A204.1 (cell line): ENCODE measurements around the gene ARHGEF7.

Experiments used
- FAIRE-seq: peaks from 2 replicates; lab custom pipeline; 2012; peaks lifted over from hg19 to GRCh38; lab: Jason Lieb, UNC

ARHGEF7 gene

DNA sequence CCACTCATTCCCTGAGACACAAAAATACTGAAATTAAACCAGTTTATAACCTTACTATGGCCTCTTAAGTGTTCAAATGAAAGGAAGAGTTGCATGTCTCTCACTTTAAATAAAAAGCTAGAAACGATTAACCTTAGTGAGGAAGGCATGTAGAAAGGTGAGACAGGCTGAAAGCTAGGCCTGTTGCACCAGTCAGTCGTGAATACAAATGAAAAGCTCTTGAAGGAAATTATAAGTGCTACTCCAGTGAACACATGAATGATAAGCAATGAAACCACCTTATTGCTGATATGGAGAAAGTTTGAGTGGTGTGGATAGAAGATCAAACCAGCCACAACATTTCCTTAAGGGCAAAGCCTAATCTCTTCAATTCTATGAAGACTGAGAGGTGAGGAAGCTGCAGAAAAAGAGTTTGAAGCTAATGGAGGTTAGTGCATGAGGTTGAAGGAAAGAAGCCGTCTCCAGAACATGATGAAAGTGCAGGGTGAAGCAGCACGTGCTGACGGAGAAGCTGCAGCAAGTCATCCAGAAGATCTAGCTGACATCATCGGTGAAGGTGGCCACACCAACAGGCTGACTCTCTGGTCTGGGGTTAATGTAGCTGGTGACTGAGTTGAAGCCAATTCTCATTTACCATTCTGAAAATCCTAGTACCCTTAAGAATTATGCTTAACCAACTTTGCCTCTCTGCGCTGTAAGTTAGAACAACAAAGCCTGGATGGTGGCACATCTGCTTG lies 110.9 kb downstream of the ARHGEF7 start:
- no peak for FAIRE-seq

DNA sequence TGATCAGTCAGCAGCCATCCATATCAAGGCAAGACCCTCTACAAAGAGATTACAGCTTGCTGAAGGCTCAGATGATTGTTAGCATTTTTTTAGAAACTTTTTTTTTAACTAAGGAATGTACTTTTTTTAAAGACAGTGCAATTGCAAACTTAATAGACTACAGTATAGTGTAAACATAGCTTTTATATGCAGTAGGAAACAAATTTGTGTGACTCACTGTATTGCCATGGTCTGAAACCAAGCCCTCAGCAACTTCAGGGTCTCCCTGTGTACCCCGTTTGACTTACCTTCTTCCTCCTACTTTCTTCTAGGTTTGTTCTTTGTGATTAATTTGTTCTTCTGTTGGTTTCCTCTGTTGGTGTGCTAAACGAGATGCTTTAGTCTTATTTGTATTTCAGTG lies 112.3 kb downstream of the ARHGEF7 start:
- FAIRE-seq = no peak

DNA sequence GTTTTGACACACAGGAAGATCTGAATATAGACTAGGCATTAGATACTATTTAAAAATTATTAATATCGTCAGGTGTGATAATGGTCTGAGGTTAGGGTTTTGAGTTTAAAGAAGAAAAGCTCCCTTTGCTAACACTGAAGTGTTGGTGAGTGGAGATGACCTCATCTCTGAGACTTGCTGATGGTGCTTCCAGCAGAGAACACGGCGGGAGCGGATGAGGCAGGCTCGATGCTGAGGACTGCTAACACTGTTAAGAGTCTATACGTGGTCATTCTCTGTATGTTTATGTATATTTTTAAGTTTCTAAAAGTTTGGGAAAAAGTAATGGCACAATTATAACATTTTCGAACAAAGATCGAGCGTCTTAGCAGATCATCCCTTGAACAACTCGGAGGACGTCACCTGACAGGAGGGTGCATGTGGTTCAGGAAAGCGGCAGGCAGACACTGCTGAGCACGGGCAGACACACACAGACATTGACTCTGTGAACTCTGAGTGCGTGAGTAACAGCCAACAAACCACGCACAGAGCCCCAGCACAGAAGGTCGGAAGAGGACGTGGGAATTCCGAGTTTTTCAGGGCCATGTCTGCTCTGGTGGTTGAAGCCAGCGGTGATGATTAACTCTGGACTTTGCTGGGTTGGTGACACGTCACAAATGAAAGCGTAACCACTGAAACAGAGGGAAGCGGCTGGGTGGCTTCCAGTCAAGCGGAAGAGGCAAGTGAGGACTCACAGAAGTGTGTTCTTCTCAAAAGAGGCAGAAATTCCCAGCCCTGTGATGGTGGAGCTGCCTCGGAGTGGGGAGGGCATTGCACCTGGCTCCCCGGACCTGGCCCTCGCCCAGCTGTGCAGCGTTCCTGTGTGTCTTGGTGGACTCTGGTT lies 113.4 kb downstream of the ARHGEF7 start:
- no peak for FAIRE-seq

DNA sequence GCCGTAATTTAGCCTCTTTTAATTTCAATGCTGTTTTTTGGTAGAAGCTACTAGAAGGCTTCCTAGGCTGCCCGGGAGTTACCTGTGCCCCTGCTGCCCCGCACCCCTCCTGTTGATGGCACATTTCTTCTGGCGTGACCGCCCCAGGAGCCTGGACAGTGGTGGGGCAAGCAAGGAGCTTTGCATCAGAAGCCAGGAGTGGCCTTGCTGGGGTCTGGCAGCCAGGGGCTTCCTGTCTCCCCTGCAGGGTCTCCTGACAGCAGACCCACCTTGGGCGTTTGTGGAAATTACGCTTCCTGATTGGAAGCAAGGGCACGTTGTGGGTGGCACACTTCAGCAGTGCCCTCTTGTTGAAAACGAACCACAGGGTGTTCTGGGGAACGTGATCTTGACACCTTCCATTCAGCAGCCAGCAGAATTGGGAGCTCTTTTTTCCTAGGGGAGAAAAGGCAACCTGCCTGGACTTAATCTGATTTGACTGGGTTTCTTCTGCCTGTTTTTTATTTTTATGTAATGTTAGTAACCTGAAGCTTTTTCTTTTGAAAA lies 115.3 kb downstream of the ARHGEF7 start:
- no peak for FAIRE-seq

DNA sequence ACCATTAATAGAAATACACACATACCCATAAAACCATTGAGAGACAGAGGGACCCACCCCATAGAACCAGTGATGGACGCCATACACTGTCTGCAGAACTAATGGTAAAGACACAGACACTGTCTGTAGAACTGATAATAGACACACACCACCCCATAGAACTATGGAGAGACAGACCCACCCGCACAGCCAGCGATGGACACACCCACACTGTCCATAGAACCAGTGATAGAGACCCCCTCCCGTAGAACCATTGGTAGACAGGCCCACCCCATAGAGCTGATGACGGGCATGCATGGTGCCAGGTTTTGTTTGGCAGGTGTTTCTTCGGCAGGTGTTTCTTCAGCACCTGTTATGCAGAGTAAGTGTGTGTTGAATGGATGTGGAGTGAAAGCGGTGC lies 117.1 kb downstream of the ARHGEF7 start:
- FAIRE-seq = no peak

DNA sequence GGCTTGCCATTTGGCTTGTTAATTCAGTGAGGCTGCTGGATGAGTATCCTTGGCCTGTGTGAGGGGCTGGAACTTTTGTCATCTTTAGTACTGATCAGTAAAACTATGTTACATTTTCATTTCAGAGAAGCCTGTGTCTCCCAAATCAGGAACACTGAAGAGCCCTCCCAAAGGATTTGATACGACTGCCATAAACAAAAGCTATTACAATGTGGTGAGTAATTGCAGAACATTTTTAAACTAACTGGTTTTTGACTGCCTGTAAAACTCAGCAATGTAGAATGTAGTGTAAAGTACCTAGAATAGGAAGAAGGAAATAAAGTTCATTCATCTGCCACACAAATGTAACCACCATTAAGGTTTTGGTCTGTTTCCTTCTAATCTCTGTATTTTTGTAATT lies 118.0 kb downstream of the ARHGEF7 start:
- no peak for FAIRE-seq

DNA sequence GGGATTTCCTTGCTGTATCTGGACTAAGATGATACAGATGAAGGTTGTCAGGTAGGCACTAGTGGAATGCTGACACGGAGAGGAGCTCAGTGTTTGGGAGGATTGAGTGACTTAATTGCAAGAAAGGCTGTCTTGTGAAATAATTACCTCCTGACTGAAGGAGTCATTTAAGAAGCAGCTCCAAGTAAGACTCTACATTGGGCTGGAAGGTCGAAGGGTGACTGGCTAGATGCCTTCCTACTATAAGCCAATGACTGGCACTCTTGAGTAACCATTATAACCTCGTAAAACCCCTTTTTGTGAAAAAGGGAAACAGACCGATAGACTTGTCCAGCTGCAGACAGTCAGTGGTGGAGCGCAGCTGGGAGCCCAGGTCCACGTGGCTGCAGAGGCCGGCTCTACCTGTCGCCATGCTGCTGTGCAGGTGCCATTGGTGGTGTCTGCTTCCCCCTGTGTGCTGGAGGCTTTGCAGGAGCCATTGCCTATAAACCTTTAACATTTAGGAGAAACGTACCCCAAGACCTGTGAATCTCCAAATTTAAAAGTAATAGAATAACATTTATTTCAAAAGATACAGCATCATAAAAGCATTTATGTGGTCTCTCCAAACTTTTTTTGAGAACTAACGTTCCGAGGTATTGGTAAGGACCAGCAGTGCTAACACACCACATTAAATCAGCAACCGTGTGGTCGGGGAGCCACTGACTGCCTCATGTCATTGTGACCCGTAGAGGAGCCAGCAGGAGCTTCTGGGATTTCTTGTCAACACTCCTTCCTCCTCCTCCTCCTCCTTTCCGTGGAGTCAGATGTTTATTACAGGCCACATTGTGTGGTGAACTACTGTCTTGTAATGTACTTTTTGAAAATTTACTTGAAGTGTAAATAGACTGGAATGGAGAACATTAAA lies 124.9 kb downstream of the ARHGEF7 start:
- no peak for FAIRE-seq

DNA sequence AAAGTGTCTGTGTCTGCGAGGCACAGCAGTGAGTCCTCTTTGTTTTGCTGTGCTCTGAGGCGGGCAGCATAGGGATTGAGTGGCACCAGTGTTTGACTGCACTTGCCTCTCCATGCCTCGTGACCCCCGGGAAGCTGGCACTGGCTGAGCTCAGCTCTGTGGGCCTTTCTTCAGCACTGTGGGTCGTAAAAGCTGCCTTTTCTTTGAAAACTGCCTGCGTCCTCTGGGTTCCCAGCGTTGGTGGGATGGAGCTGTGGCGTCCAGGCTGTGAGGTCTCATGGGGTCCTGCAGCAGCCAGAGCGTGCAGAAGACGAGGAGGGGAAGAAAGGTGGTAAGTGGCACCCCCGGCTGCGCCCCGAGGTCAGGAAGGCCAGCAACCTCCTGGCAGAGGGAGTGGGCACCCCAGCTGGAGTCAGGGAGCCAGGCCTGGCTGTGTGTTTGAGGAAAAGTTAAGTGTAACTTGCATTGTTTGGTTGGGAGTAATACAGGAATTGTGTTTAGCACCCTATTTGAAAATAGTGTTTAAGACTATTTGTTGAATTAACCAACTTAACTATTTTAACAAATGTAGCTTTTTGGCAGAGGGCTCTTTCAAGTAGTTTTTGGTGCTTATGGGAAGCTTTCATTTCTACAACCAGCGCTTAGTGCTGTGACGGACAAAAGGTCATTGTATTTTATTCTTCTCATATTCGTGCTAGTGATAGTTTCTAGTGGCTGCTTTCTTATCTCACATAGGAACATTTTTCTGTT lies 126.1 kb downstream of the ARHGEF7 start:
- no peak for FAIRE-seq

DNA sequence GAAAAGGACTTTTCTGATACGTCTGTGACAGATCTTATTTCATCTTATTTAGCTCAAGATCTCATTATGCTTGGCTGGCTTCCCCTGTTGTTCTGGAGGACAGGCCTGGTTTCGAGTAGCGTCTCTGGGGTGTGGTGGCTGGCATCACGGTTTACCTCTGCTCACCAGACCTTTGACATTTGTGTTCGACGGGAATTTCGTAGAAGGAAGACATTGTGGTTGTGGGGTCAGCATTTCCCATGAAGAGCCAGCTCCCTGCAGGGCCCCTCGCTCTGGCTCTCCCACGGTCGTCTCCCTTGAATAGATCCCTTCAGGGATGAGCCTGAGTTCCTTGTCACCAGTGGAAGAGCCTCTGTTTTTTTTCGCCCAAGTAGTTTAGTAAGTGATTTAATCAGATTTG lies 126.8 kb downstream of the ARHGEF7 start:
- no peak for FAIRE-seq

DNA sequence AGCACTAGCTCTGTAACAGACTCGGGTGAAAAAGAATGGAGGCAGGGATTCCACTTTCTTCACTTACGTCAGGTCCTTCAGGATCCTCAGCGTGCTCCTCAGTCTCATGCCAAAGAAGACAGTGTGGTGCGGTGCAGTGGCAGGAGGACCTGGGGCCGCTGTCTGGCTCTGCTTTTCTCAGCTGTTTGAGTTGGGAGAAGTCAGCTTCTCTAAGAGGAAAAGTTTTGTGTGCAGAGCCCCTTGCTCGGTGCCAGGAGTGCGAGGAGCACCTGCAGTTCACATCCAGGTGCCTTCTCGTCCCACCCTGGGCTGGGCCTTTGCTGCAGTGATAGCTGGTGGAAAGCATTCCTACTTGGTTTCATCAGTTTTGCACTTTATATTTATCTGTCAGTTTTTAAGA lies 127.5 kb downstream of the ARHGEF7 start:
- FAIRE-seq = no peak

DNA sequence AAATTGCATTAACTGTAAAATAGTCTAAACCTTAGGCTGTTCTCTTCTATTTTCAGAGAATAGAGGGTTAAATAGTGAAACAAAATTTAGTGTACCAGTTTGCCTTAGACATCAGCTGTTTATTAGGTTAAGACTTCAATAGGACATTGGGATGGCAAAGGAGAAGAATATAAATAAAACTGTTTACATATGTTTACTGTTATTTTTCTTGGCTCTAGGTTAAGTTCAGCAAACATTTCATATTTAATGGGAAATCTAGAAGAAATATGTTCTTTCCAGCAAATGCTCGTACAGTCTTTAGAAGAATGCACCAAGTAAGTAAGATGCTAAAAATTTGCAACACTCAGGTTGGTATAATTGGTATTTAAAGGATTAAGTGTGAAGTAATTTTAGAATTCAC lies 128.9 kb downstream of the ARHGEF7 start:
- FAIRE-seq = no peak

DNA sequence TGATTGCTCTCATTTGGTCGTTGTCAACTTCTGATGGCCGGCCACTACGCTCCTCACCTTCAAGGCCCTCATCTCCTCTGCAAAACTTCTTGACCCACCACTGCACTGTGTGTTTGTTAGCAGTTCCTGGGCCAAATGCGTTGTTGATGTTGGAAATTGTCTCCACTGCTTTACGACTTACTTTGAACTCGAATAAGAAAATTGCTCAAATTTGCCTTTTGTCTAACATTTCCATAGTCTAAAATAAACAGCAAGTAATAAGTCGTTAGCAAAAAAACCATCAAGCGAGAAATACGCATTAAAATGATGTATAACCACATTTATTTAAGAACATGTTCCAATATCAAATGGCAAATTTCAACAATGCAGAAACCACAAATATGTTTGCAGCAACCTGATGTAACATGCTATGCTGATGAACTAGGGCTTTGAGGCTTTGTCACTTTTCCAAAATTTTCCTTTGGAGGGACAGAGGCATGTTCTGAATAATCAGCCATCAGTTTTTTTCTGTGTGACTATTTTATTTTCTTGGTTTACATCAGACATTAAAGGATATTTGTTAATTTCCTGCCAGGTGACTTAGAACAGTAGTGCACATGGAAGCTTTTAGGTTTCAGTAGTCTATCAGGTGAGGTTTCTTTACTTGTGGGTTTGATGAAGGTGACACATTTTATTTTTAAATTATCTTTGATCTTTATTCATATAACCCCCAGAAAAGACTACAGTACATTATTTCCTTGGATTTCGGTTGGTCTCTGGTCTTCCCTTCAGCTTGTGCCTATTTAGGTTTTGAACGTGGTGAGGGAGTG lies 130.7 kb downstream of the ARHGEF7 start:
- no peak for FAIRE-seq

DNA sequence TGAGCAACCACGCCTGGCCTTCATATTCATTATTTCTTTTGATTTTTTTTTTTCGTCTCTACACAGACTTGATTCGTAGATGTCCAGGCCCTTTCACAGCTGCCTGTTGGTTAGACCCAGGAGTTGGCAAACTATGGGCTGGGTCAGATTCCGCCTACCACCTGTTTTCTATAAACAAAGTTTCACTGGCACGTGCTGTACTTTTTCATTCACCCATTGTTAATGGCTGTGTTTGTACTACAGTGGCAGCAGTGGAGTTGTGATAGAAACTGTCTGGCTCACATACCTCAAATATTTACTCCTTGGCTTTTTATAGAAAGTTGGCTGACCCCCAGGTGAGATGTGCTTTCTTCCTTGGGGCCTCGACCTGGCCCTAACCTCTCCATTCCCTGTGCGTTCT lies 132.4 kb downstream of the ARHGEF7 start:
- no peak for FAIRE-seq

DNA sequence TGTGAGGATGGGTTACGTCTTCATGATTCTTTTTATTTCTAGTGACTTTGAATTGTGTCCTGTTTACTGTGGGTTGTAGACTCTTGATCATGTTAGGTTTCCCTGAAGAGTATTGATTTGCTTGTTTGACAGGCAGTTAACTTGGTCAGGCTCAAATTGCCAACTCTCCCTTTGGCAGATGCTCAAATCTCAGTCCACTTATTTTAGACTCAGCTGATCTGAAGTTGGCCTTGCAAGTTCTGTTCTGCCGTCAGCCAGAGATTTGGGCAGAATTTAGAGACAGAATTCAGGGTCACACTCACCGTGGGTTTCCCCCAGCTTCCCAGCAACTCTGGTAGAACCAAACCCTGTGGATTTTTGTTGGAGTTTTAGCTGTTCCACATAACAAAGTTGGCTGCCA lies 133.7 kb downstream of the ARHGEF7 start:
- no peak for FAIRE-seq

DNA sequence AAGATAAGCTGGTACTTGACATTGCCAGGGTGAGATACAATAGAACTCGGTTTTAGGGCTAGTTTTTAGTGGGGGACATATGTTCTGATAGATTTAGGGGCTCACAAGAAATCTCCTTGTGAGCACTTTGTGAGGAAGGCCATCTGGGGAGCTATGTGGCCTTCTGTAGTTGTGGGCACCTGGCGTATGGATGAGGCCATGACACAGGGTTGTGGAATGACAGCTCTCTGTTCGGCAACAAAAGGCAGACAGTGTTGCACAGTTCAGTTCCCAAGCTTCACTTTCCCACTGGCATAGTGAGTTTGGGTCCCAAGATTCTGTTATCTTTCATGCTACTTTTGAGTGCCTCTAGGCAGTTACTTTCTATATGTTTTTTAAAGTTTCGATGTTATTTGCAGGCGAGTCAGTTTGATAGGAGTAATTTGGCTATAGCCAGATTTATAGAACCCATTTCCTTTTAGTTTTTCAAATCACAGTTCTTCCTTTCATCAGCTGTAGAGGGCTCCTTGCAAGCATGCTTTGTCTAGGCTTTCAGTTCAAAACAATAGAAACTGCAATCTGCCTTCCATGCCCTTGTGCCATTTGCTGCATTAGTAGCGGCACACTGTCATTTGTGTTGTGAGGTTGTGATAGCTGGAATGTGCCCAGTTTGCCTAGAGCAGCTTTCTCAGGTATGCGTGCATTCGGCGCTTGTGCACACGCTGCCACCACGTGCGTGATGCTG lies 134.7 kb downstream of the ARHGEF7 start:
- no peak for FAIRE-seq

DNA sequence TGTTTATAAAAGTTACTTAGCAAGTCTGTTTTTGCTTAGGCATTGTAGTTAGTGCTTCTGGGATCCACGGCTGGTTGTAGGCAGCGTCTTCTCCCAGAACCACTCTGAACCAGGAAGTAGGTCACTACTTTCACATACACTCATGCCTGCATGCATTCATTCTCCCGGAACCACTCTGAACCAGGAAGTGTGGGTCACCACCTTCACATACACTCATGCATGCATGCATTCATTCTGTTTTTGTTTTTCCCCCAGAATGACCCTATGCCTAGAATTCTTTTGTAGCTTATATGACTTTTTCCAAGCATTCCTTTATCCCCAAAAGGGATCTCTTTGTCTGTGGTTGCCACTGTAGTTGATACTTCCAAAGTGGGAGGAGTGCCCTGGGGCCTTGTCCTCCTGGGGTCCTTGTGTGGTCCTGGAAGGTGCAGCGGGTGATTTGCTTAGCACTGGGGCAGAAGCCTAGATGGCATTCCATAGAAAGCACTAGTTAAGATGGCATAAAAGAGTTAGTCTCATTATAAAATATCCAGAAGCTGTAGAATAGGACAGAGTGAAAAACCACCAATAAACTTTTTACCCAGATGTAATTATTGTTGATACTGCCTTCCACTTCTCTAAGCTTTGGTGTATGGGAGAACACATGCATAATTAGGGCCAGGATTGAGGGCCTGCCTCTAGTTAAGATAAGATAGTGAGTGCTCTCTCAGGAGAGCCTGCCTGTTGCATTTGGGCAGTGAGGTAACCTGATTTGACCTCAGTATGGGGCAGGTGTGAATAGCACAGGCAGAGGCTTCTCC lies 136.7 kb downstream of the ARHGEF7 start:
- no peak for FAIRE-seq

DNA sequence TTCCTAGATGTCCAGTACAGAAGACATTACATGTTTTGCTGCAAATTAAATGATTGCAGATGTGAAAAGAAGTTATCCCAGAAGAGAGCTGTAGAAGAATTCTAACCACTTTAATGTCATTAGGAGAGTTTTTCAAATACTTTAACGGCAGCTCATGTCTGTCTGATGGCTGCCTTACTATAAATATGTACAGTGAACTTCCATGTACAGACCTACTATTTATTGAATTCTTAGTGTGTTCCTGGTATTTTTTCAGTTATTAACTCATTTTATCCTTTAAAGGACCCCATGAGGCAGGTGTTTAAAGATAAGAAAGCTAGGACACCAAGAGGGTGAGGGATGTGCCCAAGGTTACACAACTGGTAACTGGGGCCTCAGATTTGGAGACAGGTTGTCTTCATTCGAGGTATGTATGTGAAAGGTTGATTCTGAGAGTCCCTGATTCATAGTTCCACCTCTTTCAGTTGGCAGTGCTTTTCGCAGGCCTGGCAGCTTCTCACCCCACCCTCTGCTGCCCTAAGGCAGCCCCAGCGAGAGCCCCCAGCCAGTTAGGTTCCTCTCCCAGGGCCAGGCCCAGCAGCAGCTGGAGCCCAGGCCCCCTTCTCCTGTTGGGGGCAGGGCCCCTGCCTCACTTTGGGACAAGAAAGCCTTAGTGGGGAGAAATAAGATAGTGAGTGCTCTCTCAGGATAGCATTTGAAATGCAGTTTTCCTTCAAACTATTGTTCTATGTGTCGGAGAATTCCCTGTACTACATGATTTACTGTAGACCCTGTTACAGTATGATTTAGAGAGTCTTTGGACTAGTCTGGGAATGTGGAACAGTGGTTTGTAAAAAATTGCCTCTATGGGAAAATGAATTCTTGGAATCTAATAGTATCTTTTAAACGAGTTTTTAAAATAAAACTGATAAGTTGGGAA lies 137.6 kb downstream of the ARHGEF7 start:
- no peak for FAIRE-seq

DNA sequence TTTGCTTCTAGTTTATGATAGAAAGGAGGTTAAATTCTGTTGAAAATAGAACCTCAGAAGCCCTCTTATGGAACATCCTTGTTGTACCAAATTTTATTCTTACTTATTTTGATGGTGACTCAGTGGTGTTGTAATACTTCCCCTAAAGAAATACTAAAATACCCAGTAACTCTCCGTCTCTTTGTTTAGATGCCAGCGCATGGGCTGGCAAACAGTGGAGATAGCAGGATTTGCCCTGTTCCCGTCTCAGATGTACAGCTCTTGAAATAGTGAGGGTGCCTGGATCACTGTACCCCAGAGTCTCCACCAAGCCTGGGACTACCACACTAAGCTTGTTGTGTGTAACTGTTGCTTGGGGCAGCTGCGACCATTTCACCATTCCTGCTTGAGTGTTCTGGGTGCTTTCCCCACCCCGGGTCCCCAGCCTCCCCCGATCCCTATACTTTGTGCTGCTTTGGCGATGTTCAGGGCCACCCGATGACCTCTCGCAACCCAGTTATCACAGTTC lies 138.3 kb downstream of the ARHGEF7 start:
- no peak for FAIRE-seq
